Measurements from ENCODE around the gene MYO16. TPM values are rescaled to one million over a fixed set of nuclear protein-coding genes. Genes with fewer than 3 reads are reported as not detected.

Gene MYO16
- total and polyA plus RNA-seq, 2 experiments from 2014 or later, result 0.02 to 0.15 TPM

DNA sequence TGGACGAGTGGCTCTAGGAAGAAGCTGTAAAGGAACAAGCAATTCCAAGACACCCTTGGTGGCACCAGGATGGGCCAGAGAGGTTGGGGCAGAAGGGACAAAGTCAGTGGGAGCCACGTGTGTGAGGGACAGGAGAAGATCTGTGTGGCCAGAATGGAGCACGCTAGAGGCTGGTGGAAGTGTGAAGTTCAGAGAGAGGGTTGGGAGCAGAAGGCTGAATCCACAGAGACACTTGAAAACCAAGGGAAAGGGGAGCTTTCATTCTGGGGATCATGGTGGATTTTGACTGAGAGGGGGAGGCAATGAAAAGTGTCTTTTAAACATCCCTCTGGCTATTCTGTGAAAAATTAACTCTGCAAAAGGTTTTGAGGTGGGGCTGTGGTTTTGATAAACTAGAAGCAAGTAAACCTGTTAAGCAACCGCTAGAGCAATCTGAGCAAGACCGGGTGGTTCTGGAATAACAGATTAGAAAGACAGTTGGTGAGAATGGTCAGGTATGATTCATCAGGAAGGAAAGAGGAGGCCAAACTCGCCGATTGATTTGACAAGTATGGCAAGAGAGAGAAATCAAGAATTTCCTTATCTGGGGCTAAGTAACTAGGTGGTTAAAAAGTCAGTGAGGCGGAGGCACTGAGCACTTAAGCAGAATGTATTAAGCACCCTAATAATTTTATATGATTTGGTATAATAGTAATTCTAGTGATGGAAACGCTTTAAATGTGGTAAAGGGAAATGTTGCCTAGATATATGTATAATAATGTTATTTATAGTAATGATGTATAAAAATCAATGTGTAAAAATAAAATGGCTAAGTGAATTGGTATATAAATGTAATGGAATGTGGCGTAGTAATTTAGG lies 140.0 kb downstream of the MYO16 start:
- Histone ChIP-seq H3K27ac (no peak overlapping the region), H3K4me1 (ENCODE audit: low read depth) (no peaks in the 10 kb centered on the region), H3K4me3 (no peak overlapping the region), H3K27me3 (no peaks in the 10 kb centered on the region), H3K9me3 (ENCODE audit: low read depth) (no peaks in the 10 kb centered on the region), H3K36me3 (no peaks in the 10 kb centered on the region)
- DNase-seq (ENCODE audit: low read depth in 1 of 2, low spot score in 1 of 2), result no peak
- TF ChIP-seq CTCF (IDR thresholded peaks at IDR 0.05; ENCODE audit: low read depth, low read length), result no peak

DNA sequence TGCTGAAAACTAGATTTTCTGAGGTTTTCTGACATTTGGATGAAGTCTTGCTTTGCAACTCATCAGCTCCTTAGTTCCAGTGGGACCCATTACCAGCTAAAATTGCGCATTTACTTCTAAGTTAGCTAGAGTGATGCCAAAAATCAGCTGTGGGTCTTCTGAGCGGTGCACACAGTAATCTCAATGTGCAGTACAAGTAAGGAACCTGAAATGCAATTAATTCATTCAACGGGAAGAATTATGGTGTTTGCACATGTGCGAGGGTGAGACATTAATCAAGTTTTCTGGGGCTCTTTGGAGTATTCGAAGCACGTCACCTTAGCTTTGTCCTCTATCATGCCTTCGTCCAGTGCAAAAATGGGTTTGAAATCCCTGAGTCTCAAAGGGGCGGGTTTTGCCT lies 146.2 kb downstream of the MYO16 start:
- H3K27me3 ChIP-seq, result no peaks in the 10 kb centered on the region
- no peak for TF ChIP-seq CTCF (IDR thresholded peaks at IDR 0.05; ENCODE audit: low read depth, low read length)
- H3K36me3 ChIP-seq, result no peaks in the 10 kb centered on the region
- no peak for DNase-seq (ENCODE audit: low read depth in 1 of 2, low spot score in 1 of 2)
- no peaks in the 10 kb centered on the region for H3K9me3 ChIP-seq (ENCODE audit: low read depth)
- H3K4me1 ChIP-seq (ENCODE audit: low read depth), result no peaks in the 10 kb centered on the region
- H3K4me3 ChIP-seq, result no peak overlapping the region
- H3K27ac ChIP-seq, result no peak overlapping the region

DNA sequence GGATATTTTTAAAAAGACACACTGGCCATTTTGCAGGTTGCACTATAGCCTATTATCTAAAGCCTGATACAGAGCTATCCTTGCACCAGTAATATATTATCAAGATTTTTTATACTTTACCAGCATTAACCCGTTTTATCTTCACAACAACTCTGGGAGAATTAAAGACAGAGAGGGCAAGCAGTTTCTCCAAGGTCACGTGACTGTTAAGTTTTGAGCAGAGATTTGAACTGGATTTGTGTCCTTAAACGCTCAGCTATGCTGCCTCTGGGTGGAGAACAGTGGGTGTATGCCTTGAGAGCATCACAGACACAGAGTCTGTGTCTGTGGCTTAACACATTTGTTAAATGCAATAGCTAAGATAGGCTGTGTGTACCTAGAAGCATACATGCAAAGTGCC lies 147.2 kb downstream of the MYO16 start:
- Histone ChIP-seq H3K9me3 (ENCODE audit: low read depth) (no peaks in the 10 kb centered on the region), H3K4me1 (ENCODE audit: low read depth) (no peaks in the 10 kb centered on the region), H3K36me3 (no peaks in the 10 kb centered on the region), H3K27me3 (no peaks in the 10 kb centered on the region), H3K27ac (no peak overlapping the region), H3K4me3 (no peak overlapping the region)
- no peak for TF ChIP-seq CTCF (IDR thresholded peaks at IDR 0.05; ENCODE audit: low read depth, low read length)
- no peak for DNase-seq (ENCODE audit: low read depth in 1 of 2, low spot score in 1 of 2)

GRCh38 chr13:108777421-108778420 lies 148.3 kb downstream of the MYO16 start:
- TF ChIP-seq CTCF (IDR thresholded peaks at IDR 0.05; ENCODE audit: low read depth, low read length), result no peak
- no peaks in the 10 kb centered on the region for H3K36me3 ChIP-seq
- no peak overlapping the region for H3K4me3 ChIP-seq
- H3K4me1 ChIP-seq (ENCODE audit: low read depth), result no peaks in the 10 kb centered on the region
- H3K27me3 ChIP-seq, result no peaks in the 10 kb centered on the region
- no peaks in the 10 kb centered on the region for H3K9me3 ChIP-seq (ENCODE audit: low read depth)
- H3K27ac ChIP-seq, result no peak overlapping the region
- no peak for DNase-seq (ENCODE audit: low read depth in 1 of 2, low spot score in 1 of 2)

DNA sequence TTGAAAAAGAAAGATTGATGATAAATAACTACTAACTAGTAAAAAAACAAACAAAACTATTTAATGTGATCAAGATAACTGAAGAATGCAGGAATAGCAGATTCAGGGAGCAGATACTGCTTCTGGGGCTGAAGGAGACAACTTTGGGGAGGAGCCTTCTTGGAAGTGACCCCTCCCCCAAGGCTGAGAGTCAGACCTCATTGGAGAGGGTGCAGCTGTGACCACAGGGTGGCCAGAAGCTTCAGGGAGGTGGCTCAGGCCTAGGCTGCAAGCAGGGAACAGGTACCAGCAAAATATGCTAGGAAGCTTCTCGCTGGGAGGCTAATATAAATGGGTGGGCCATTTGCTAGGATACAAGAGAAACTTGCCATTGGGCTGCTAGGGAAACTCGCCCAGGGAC lies 149.9 kb downstream of the MYO16 start:
- H3K9me3 ChIP-seq (ENCODE audit: low read depth), result no peaks in the 10 kb centered on the region
- H3K36me3 ChIP-seq, result no peaks in the 10 kb centered on the region
- no peak for TF ChIP-seq CTCF (IDR thresholded peaks at IDR 0.05; ENCODE audit: low read depth, low read length)
- H3K27ac ChIP-seq, result no peak overlapping the region
- H3K27me3 ChIP-seq, result no peaks in the 10 kb centered on the region
- DNase-seq (ENCODE audit: low read depth in 1 of 2, low spot score in 1 of 2), result no peak
- no peak overlapping the region for H3K4me3 ChIP-seq
- H3K4me1 ChIP-seq (ENCODE audit: low read depth), result no peaks in the 10 kb centered on the region
